Liver (tissue), 9 donors: ENCODE data around the gene KCNQ5. TPM values are rescaled to one million over a fixed set of nuclear protein-coding genes. Genes with fewer than 3 reads are reported as not detected.

Source experiments
- DNase-seq: peaks from one replicate; pipeline ENCODE4 v3.0.0-alpha.2; 2017; ENCODE audit warnings: low spot score
- H3K27ac ChIP-seq, 2 donors: one replicate each; pipeline ENCODE4 v1.7.0; 2013; ENCODE audit warnings: inconsistent platforms in 2 of 2, low read length in 2 of 2, control low read depth in 1 of 2, low read depth in 1 of 2, mild to moderate bottlenecking in 1 of 2
- H3K27me3 ChIP-seq, 4 donors: one replicate each; pipeline versions ENCODE4 v1.6.1 to v1.7.0; 2013; ENCODE audit warnings: low read length in 3 of 4, inconsistent platforms in 1 of 4, mild to moderate bottlenecking in 1 of 4, moderate library complexity in 1 of 4; ENCODE audit not compliant: control insufficient read depth in 4 of 4, insufficient read depth in 4 of 4
- H3K36me3 ChIP-seq, 4 donors: one replicate each; pipeline versions ENCODE4 v1.6.1 to v1.7.0; 2013; ENCODE audit warnings: low read length in 3 of 4, mild to moderate bottlenecking in 3 of 4, low read depth in 1 of 4, moderate library complexity in 1 of 4; ENCODE audit not compliant: control insufficient read depth in 4 of 4, insufficient read depth in 3 of 4
- H3K4me1 ChIP-seq, 4 donors: one replicate each; pipeline versions ENCODE4 v1.6.1 to v1.7.0; 2013; ENCODE audit warnings: low read length in 3 of 4, mild to moderate bottlenecking in 3 of 4, moderate library complexity in 1 of 4; ENCODE audit not compliant: control insufficient read depth in 4 of 4, insufficient read depth in 4 of 4
- H3K4me3 ChIP-seq, 3 donors: one replicate each; pipeline versions ENCODE4 v1.6.1 to v1.7.0; 2013; ENCODE audit warnings: low read length in 3 of 3, control low read depth in 1 of 3, low read depth in 1 of 3, mild to moderate bottlenecking in 1 of 3
- H3K9ac ChIP-seq, 2 donors: one replicate each; pipeline ENCODE4 v1.7.0; 2013; ENCODE audit warnings: low read length in 2 of 2, mild to moderate bottlenecking in 2 of 2, moderate library complexity in 2 of 2, control low read depth in 1 of 2, low read depth in 1 of 2
- H3K9me3 ChIP-seq, 4 donors: one replicate each; pipeline versions ENCODE4 v1.6.1 to v1.7.0; 2013; ENCODE audit warnings: low read length in 3 of 4; ENCODE audit not compliant: control insufficient read depth in 4 of 4
- ATF3 ChIP-seq: IDR thresholded peaks from 2 replicates; pipeline ENCODE4 v1.6.1; 2016; ENCODE audit warnings: antibody characterized with exemption
- CTCF ChIP-seq: fragments of 150-350 bp; IDR thresholded peaks from 2 replicates; pipeline ENCODE4 v1.5.1; 2017; ENCODE audit warnings: improper control_type of control experiment, low read depth, low read length; ENCODE audit not compliant: missing input control
- EGR1 ChIP-seq, 2 donors: IDR thresholded peaks; 2 replicates each; pipeline ENCODE4 v1.6.1; 2016 to 2018; ENCODE audit warnings: antibody characterized with exemption in 2 of 2, low read depth in 2 of 2
- FOXA1 ChIP-seq: IDR thresholded peaks from 2 replicates; pipeline ENCODE4 v1.6.1; 2016; ENCODE audit warnings: antibody characterized with exemption
- FOXA2 ChIP-seq: IDR thresholded peaks from 2 replicates; pipeline ENCODE4 v1.6.1; 2016; ENCODE audit warnings: antibody characterized with exemption
- GABPA ChIP-seq, 2 donors: IDR thresholded peaks in 1 of 2; conservative IDR thresholded peaks in 1 of 2; 2 replicates each; pipeline ENCODE4 v1.6.1; 2016; ENCODE audit warnings: antibody characterized with exemption in 2 of 2, mild to moderate bottlenecking in 1 of 2, moderate library complexity in 1 of 2
- HNF4A ChIP-seq, 2 donors: conservative IDR thresholded peaks; 2 replicates each; pipeline ENCODE4 v1.6.1; 2016; ENCODE audit warnings: antibody characterized with exemption in 2 of 2, mild to moderate bottlenecking in 2 of 2
- HNF4G ChIP-seq: IDR thresholded peaks from 2 replicates; pipeline ENCODE4 v1.6.1; 2016; ENCODE audit warnings: antibody characterized with exemption
- JUND ChIP-seq, 2 donors: IDR thresholded peaks; 2 replicates each; pipeline ENCODE4 v1.6.1; 2016; ENCODE audit warnings: antibody characterized with exemption in 2 of 2
- MAX ChIP-seq: IDR thresholded peaks from 2 replicates; pipeline ENCODE4 v1.6.1; 2016; ENCODE audit warnings: antibody characterized with exemption
- NR2F2 ChIP-seq: IDR thresholded peaks from 2 replicates; pipeline ENCODE4 v1.6.1; 2016; ENCODE audit warnings: antibody characterized with exemption
- RAD21 ChIP-seq, 2 donors: IDR thresholded peaks; 2 replicates each; pipeline ENCODE4 v1.6.1; 2016; ENCODE audit warnings: antibody characterized with exemption in 2 of 2, mild to moderate bottlenecking in 2 of 2
- REST ChIP-seq: IDR thresholded peaks from 2 replicates; pipeline ENCODE4 v1.6.1; 2016; ENCODE audit warnings: antibody characterized with exemption, mild to moderate bottlenecking
- RXRA ChIP-seq, 2 donors: IDR thresholded peaks; 2 replicates each; pipeline ENCODE4 v1.6.1; 2017 to 2018; ENCODE audit warnings: antibody characterized with exemption in 2 of 2, mild to moderate bottlenecking in 1 of 2
- SP1 ChIP-seq: IDR thresholded peaks from 2 replicates; pipeline ENCODE4 v1.6.1; 2018; ENCODE audit warnings: antibody characterized with exemption, mild to moderate bottlenecking
- TAF1 ChIP-seq: conservative IDR thresholded peaks from 2 replicates; pipeline ENCODE4 v1.6.1; 2016; ENCODE audit warnings: antibody characterized with exemption, mild to moderate bottlenecking
- YY1 ChIP-seq: IDR thresholded peaks from 2 replicates; pipeline ENCODE4 v1.6.1; 2016; ENCODE audit warnings: antibody characterized with exemption, mild to moderate bottlenecking
- ZBTB33 ChIP-seq: IDR thresholded peaks from 2 replicates; pipeline ENCODE4 v1.6.1; 2016; ENCODE audit warnings: antibody characterized with exemption
- WGBS: extraction: QIAGEN DNeasy Blood & Tissue Kit; methylation state at CpG from one replicate; pipeline ENCODE4 v1.1.7; 2013; 5-methylcytosine and 5-hydroxymethylcytosine counted together
- polyA plus RNA-seq, 2 donors: library from polyadenylated mRNA; stranded (reverse) in 1 of 2; unstranded in 1 of 2; fragments of 200-250 nt in 1 of 2; fragments of >200 nt in 1 of 2; fragmentation: Nextera tagmentation in 1 of 2; extraction: Ambion mirVana in 1 of 2; gene quantifications; one replicate each; pipeline versions ENCODE4 v1.2.1 to v1.2.3, GENCODE V29; 2013 to 2015
- total RNA-seq, 2 donors: library from RNA; depleted of rRNA; stranded (reverse); fragments of >200 nt; gene quantifications; one replicate each; pipeline ENCODE4 v1.2.3, GENCODE V29; 2014
- donor health status: healthy.
- donor health status: healthy.
- donor health status: healthy.
- donor health status: healthy.
- donor health status: healthy.

The KCNQ5 gene
- total and polyA plus RNA-seq, 4 donors, result 0.02 to 1.1 (median 0.15) TPM

GRCh38 chr6:73032586-73032985 is 410.7 kb downstream of the KCNQ5 start:
- WGBS, result 82% methylated on average over 2 of the region's 2 CpGs
- no peaks in the 10 kb centered on the region for H3K9me3 ChIP-seq

More at GRCh38 chr6:73032586-73032985, 410.7 kb downstream of the KCNQ5 start:
- H3K4me3 ChIP-seq, result no peak overlapping the region
- no peak overlapping the region for H3K9ac ChIP-seq
- peaks cover 0 to 3% (median 1%) of the 10 kb centered on the region in 4 donors for H3K27me3 ChIP-seq
- H3K27ac ChIP-seq, result no peak overlapping the region
- no peak for DNase-seq
- TF ChIP-seq HNF4G (no peak), FOXA1 (no peak), JUND (IDR thresholded peaks at IDR 0.05) (no peak), MAX (no peak), GABPA (IDR thresholded peaks at IDR 0.05 in 1 of 2, conservative IDR thresholded peaks at IDR 0.05 in 1 of 2) (no peak), ZBTB33 (no peak), SP1 (no peak), YY1 (no peak), RXRA (IDR thresholded peaks at IDR 0.05) (no peak), RAD21 (IDR thresholded peaks at IDR 0.05) (no peak), TAF1 (no peak), REST (no peak), CTCF (no peak), FOXA2 (no peak), HNF4A (conservative IDR thresholded peaks at IDR 0.05) (no peak), NR2F2 (no peak), ATF3 (no peak), EGR1 (IDR thresholded peaks at IDR 0.05; ENCODE audit: low read depth in 2 of 2) (no peak)
- no peaks in the 10 kb centered on the region for H3K4me1 ChIP-seq
- no peaks in the 10 kb centered on the region for H3K36me3 ChIP-seq
